NCI-H345 treated with DMSO at 0.1 percent for 48 hours (cell line): ENCODE results near the gene DNAJC15.

ENCODE experiments used
- DNase-seq: peaks from one replicate; lab custom pipeline; 2025; ENCODE audit not compliant: unreplicated experiment; lab: John Stamatoyannopoulos, UW

Gene DNAJC15

DNA sequence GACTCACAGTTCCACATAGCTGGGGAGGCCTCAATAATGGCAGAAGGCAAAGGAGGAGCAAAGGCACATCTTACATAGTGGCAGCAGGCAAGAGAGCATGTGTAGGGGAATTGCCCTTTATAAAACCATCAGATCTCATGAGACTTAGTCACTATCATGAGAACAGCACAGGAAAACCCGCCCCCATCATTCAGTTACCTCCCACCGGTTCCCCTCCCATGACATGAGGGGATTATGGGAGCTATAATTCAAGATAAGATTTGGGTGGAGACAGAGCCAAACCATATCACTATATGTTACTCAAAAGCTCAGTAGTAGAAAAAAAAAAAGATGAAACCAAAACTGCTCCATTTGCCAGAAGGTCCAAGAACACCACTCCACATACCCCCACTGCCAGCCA lies 58.5 kb downstream of the DNAJC15 start:
- DNase-seq, result no peak

DNA sequence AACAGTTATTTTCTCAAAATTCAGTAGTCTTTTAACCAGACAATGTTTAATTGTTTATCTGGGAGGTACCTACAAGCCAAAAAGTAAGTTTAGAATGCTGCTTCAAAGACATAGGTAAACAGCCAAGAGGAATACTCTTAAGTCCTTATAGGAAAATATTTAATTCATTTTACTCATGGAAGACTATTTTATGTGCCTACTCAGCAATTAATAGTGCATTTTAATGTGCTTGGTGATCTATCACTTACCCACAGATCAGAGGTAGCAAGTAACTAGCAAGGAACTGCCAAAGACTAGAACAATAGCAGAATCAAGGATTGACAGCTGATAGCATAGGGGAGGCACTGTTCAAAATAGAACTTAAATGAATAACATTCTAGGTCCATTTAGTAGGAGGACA lies 60.4 kb downstream of the DNAJC15 start:
- no peak for DNase-seq

DNA sequence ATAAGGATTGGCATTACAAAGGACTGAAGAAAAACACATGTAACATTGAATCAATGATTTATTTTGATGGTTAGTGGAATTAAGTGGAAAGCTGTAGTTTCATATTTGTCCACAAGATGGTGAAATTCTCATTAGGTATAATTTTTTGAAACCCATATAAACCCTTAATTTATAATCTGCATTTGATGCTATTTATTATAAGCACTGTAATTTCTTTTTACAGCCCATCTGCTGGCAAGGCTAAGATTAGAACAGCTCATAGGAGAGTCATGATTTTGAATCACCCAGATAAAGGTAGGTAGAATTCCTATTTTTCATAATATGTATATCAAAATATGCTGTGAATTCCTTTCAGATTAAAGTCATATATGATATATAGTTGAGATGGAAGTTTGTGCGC lies 62.2 kb downstream of the DNAJC15 start:
- peak; percentile 7 for DNase-seq

GRCh38 chr13:43086181-43086580 lies 62.8 kb downstream of the DNAJC15 start:
- DNase-seq, result no peak

DNA sequence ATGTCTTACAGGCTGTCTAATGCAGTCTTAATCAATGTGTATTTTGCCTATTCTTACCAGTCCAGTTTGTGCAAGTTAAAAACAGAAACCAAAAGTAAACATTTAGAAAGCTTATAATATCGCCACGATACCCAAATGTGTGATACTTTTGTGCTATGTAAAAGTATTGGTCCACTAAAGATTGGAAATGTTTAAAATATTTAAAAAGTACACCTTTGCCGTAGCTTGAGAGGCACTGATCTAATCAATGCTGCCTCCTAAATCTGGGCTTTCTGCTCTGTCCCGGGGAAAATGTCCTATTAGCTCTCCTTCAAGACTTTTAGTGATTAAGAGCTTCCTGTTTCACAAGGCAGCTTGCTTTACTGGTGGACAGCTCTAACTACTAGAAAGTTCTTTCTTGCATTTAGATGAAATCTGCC lies 64.7 kb downstream of the DNAJC15 start:
- DNase-seq, result no peak

DNA sequence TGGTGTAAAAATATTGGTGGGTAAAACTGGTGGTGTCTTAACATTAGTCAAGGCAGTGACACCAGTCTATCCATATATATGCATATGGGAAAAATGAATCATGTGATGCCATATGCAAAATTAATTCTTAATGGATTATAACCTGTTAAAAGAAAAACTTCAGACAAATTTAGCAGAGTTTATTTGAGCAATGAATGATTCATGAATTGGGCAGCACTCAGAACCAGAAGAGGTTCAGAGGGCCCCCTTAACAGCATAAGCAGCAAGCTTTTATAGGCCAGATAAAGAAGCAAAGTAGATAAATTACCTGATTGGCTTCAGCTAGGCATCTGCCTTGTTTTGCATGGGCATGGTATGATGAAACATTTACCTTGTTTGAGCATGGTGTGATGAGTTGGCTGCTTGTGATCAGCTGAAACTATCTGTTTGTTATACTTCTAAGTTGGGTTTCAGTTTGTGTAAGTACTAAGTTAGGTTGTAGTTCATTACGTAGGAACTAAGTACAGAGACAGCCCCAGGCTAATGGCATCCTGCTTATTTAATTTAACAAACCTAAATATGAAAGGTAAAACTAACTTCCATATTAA lies 66.6 kb downstream of the DNAJC15 start:
- no peak for DNase-seq

- DNase-seq, result no peak
Measured at GRCh38 chr13:43094901-43095300, 71.5 kb downstream of the DNAJC15 start.

DNA sequence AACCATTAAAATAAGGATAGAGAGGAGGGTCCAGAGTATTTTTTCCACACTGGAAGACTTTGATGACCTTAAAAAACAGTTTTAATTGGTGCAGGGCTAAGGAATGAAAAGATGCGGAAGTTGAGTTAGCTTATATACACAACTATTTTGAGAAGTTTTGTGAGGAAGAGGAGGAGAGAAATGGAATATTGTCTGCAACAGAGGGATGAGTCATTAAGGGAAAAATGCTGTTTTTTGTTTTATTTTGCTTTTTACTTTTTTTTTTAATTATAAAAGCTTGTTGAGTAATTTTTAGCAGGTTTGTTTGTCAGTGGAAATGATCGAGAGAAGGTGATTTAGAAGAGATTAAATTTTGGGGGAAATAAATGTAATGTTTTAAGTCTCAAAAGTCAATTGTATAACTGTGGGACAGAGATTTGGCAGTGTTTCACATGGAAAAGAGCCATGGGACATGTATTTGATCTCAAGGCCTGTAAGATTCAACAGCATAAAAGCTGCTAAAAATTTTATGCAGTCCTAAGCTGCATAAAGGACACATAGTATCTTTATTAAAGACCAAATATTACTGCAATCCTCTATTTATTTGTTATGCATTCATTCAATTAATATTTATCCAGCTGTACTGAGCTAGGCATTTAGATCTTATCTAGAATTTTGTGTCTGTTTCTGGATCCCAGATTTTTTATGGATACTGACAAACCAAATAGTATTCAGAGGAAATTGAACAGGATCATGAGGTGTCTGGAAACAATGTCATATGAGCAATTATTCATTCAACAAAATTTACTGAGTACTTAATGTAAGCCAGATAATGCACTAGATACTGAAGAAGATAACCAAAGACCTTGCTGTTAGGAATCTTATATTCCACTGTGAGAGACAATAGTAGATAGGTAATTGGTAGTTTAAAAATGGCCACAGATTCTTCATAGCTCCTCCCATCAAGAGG lies 72.7 kb downstream of the DNAJC15 start:
- DNase-seq, result no peak

GRCh38 chr13:43100667-43101066 lies 77.3 kb downstream of the DNAJC15 start:
- DNase-seq, result no peak

DNA sequence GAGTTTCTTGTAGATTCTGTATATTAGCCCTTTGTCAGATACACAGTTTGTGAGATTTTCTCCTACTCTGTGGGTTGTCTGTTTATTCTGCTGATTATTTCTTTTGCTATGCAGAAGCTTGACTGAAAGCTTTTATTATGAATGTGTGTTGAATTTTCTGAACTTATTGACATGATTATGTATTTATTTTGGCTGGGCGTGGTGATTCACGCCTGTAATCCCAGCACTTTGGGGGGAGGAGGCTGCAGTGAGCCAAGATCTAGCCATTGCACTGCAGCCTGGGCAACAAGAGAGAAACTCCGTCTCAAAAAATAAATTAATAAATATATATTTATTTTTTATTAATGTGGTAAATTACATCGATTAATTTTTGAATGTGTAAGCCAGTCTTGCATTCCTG lies 78.9 kb downstream of the DNAJC15 start:
- DNase-seq, result no peak

GRCh38 chr13:43107780-43108179 lies 84.4 kb downstream of the DNAJC15 start:
- no peak for DNase-seq

DNA sequence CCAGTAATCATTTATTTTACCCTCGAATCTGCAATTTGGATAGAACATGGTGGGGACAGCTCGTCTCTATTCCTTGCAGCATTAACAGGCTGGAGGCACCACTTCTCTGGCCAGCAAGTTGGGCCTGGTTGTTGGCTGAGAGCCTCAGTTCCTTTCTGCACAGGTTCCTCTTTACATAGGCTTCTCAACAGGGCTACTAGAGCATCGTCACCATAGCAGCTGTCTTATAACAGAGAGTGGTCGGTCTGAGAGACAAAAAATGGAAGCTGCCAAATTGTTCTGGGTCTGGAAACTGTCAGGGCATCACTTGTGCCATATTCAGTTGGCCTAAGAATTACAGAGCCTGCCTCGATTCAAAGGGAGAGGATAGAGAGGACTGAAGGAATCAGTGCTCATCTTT lies 86.7 kb downstream of the DNAJC15 start:
- DNase-seq, result no peak

DNA sequence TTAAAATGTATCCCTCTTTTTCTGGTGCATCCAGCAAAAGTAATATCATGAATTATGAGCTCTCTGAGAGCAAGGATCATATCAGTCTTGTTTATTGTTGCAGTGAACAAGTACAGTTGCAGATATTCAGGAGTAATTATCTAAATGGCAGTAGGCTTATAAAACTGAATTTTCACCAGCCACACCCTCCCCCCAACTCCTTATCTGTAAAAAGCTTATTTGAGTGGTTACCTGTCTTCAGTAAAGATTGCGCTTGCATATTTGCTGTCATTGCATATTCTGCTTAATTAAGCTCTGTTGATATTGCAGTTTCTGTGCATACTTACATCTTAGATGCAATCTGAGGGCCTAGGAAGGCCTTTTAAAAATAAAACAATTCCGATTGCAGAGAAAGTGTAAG lies 87.3 kb downstream of the DNAJC15 start:
- no peak for DNase-seq

GRCh38 chr13:43111559-43112400 lies 88.4 kb downstream of the DNAJC15 start:
- no peak for DNase-seq

GRCh38 chr13:43113603-43114002 lies 90.2 kb downstream of the DNAJC15 start:
- DNase-seq, result no peak

GRCh38 chr13:43114504-43114903 lies 91.1 kb downstream of the DNAJC15 start:
- DNase-seq, result no peak

DNA sequence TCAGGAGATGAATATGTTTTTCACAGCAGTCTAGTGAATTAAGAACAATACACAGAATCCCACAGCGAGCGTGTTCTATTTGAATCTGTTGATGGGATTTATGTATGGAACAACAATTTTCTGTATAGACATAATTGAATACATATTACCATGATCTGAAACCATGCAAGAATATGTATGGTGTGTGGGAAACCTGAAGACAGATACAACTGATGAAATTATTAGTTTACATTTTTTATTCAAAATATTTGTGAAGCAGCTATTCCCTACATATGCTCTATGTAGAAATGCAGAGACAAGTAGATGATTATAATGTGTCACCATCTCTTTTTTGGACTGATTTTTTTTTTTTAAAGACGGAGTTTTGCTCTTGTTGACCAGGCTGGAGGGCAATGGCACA lies 91.8 kb downstream of the DNAJC15 start:
- DNase-seq, result no peak

DNA sequence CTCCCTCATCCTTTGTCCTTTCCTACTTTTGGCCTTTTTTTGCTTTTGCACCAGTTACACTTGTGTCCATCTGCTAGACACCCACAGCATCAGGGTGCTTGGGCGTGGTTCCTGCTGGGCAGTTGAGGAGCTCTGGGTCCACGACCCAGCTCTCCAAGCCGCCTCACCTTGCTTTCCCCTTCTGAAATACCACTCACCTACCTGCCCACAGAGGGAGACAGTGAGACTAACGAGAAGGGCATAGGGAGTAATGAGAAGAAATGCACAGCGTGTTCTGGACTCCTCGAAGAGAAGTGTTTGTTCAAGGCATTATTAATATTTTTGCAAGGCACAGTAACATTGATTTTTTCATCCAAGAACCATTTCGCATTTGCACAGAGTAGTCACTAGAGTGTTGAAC lies 92.9 kb downstream of the DNAJC15 start:
- no peak for DNase-seq

DNA sequence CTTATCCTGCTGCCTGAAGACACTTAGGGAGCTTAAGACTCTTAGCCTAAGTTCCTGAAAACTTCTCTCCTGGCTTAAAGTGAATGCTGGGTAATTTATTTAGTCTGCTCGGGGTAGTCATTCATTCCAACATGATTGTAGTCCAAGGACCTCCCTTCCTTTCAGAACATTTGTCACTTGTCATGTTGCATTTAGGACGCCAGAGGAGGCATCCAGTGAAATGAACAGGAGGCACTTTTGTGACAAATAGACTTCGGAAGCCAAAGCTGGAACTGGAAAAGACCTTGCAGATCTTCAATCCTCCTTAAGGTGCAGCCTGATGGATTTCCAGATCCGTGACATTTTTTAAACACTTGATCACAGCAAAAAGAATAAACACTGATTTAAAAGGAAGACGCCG lies 95.1 kb downstream of the DNAJC15 start:
- no peak for DNase-seq

GRCh38 chr13:43119206-43119605 lies 95.8 kb downstream of the DNAJC15 start:
- no peak for DNase-seq

- DNase-seq, result no peak
Measured at GRCh38 chr13:43122791-43123190, 99.4 kb downstream of the DNAJC15 start.

DNA sequence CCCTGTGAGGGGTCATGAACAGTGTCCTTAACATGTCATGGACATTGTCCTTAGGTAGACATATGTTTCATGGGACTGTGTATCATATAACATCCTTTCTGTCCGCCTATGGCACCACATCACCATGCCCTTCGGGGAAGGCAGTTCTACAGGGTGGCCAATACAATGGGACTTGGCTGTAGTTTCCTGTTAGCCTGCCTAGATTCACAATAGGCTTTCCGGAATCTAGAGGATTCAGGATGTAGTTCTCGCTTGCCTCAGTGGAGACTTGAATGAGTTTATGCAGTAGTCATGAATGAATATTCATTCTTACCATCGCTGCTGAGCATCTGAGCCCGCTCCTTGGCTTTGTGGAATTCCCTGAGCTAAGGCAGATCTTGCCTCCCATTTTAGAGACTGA lies 100.5 kb downstream of the DNAJC15 start:
- no peak for DNase-seq
